Measurements from ENCODE around the gene GAS6.

The GAS6 gene

DNA sequence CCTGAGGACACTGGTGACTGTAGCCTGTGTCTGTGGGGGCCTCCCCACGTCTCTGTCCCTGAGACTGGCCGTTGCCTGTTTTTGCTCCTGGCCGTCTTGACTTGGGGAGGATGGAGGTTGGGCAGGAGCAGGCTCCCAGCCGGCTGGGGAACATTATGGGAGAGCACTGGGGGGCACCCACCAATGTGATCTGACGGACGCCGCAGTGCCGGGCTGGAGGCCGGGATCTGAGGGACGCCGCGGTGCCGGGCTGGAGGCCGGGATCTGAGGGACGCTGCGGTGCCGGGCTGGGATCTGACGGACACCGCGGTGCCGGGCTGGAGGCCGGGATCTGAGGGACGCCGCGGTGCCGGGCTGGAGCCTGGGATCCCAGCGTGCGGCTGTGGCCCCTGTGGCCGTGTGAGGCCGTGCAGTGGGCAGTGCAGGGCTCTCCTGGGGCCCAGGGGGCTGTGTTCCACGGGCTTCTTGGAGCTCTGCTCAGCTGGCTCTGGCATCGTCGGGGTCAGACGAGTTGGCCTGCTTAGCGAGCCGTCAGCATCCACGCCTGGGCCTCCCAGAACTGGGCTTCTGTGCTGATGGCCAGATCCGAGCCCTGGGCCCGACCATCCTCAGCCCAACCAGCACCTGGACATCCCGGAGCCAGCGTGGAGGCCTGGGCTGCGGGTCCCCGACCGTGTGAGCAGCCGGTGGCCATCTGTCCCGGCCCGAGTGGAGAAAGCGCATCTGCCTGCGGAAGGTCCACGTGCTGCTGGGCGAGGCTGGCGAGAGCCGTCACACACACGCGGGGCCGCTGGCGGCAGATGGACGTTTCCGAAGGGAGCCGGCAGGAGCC lies 45.8 kb downstream of the GAS6 start:
- intact Hi-C loops (cut with DNase I): loop anchor here (10.0 kb wide), 2 partner anchors 87 to 117 kb away; no protein-coding TSS in a partner anchor
- no peak for DNase-seq

GRCh38 chr13:113816946-113817859 lies 46.7 kb downstream of the GAS6 start:
- intact Hi-C loops (cut with DNase I): loop anchor here (10.0 kb wide), 2 partner anchors 88 to 118 kb away; no protein-coding TSS in a partner anchor

GRCh38 chr13:113816254-113816929 lies 47.5 kb downstream of the GAS6 start:
- intact Hi-C loops (cut with DNase I): loop anchor here (10.0 kb wide), 2 partner anchors 88 to 118 kb away; no protein-coding TSS in a partner anchor
- DNase-seq: no peak

More at GRCh38 chr13:113816946-113817859, 46.7 kb downstream of the GAS6 start:
- DNase-seq: peak; percentile 56 to 93 (median 82)

- intact Hi-C loops (cut with DNase I): loop anchor here (10.0 kb wide), 2 partner anchors 89 to 119 kb away; no protein-coding TSS in a partner anchor
- DNase-seq: no peak
Observed at GRCh38 chr13:113815151-113816058, 48.5 kb downstream of the GAS6 start.

GRCh38 chr13:113814435-113814821 lies 49.4 kb downstream of the GAS6 start:
- intact Hi-C loops (cut with DNase I): loop anchor here (10.0 kb wide), 2 partner anchors 90 to 120 kb away; no protein-coding TSS in a partner anchor
- DNase-seq: no peak

GRCh38 chr13:113813749-113814434 lies 50.0 kb downstream of the GAS6 start:
- intact Hi-C loops (cut with DNase I): loop anchor here (10.0 kb wide), 2 partner anchors 91 to 121 kb away; no protein-coding TSS in a partner anchor
- DNase-seq: no peak

GRCh38 chr13:113813070-113813748 lies 50.7 kb downstream of the GAS6 start:
- DNase-seq: no peak
- intact Hi-C loops (cut with DNase I): loop anchor here (10.0 kb wide), 2 partner anchors 92 to 122 kb away; no protein-coding TSS in a partner anchor

DNA sequence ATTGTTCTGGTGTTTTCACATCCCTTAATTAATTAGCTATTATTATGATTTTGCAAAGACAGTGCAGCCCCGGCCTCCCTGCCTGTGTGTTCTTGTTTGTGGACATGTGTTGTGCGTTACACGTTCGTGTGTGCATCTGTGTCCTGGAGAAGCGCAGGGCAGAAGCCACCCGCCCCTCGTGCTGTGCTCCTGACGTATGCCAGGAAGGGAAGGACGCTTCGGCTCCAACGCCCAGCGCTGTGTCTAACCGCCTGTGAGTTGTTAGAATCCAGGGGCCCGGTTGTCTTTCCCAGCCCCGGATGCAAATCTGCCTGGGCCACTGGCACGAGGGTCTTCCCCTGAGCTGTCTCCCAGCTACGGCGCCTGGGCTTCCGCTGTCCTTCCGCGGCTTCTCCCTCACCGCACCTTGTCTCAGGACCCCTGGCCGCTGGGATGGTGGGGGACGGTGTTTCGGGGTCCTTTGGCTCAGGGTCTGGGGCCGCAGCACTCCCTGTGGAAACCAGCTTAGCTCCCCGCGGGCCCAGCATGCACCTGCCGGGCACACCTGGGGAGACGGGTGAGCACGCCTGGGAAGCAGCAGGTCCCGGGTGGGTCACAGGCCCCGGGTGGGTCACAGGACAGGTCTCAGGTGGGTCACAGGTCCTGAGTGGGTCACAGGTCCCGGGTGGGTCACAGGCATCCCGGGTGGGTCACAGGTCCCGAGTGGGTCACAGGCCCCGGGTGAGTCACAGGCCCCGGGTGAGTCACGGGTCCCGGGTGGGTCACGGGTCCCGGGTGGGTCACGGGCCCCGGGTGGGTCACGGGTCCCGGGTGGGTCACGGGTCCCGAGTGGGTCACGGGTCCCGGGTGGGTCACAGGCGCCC lies 51.5 kb downstream of the GAS6 start:
- no peak for DNase-seq
- intact Hi-C loops (cut with DNase I): loop anchor here (10.0 kb wide), 2 partner anchors 92 to 122 kb away; no protein-coding TSS in a partner anchor

DNA sequence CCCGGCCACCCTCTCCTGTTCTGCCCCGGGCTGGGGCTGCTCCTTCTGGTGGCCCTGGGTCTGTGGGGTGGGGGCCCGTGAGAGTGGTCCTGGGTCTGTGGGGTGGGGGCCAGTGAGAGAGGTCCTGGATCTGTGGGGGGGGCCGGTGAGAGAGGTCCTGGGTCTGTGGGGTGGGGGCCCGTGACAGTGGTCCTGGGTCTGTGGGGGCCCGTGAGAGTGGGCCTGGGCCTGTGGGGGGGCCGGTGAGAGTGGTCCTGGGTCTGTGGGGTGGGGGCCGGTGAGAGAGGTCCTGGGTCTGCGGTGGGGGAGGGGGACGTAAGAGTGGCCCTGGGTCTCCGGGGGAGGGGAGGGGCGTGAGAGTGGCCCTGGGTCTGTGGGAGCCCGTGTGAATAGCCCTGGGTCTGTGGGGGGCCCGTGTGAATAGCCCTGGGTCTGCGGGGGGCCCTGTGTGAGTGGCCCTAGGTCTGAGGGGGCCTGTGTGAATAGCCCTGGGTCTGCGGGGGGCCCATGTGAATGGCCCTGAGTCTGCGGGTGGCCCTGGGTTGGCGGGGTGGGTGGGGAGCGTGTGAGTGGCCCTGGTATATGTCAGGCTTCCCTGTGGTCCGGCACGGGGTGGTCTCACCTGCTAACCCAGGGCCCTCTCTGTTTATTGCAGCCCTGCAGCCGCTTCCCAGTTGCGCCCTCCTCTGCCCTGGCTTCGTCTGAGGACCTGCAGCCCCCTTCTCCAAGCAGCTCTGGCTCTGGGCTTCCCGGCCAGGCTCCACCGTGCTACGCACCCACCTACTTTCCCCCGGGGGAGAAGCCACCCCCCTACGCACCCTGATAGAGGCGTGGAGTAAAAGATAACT lies 52.6 kb downstream of the GAS6 start:
- intact Hi-C loops (cut with DNase I): loop anchor here (10.0 kb wide), 2 partner anchors 93 to 123 kb away; no protein-coding TSS in a partner anchor
- DNase-seq: no peak

DNA sequence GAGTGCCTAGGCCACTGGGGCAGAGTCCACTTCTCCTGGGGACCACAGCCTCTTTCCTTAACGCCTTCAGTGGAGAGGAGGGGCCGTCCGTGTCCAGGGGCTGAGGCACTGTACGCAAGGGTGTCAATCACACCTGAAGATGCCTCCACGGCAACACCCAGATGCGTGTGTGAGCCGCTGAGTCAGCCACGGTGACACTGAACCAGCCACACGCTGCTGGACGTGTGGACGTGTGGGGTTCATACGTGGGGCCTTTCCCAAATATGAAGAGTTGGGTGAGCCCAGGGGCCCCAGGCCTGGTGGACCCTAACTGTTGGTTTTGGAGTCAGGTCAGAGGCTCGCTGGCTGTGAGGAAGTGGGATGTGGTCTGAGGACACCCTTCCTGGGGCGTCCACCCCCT lies 53.2 kb downstream of the GAS6 start:
- intact Hi-C loops (cut with DNase I): loop anchor here (10.0 kb wide), 2 partner anchors 94 to 124 kb away; no protein-coding TSS in a partner anchor

DNA sequence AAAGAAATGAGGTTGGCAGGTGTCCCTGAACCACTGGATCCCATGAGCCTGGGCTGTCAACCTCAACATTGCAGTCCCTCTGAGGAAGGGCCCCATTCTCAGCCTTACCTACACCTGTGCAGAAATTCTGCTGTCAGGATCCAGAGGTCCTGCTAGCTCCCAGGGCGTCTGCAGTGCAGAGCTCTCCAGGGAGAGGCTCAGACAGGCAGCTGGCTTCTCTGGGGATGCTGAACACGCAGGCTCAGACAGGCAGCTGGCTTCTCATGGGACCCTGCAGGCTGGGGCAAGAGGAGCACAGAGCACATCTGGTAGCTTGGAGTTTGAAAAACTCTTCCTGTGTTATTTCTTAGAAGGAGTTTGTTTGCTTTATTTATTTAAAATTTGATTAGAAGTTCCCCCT lies 53.9 kb downstream of the GAS6 start:
- no peak for DNase-seq
- intact Hi-C loops (cut with DNase I): loop anchor here (10.0 kb wide), 2 partner anchors 95 to 125 kb away; no protein-coding TSS in a partner anchor

More for the DNA sequence above, 53.2 kb downstream of the GAS6 start:
- no peak for DNase-seq

- intact Hi-C loops (cut with DNase I): no loop called here
- DNase-seq: peak in 13 of 42 donors; percentile 26 to 58 (median 40)
Observed at GRCh38 chr13:113808058-113808834, 55.6 kb downstream of the GAS6 start.

GRCh38 chr13:113806526-113806925 lies 57.4 kb downstream of the GAS6 start:
- no peak for DNase-seq
- intact Hi-C loops (cut with DNase I): no loop called here

GRCh38 chr13:113806104-113806471 lies 57.8 kb downstream of the GAS6 start:
- DNase-seq: no peak
- intact Hi-C loops (cut with DNase I): no loop called here
